Ammon's horn (tissue), 1 donor: ENCODE measurements around the gene KLK3.
"Not testable (repeated sequence)": the region's sequence is repeated elsewhere in the genome, so short reads cannot be mapped to it uniquely, and the experiment has no call there.

ENCODE experiments used
- DNase-seq: peaks from one replicate; pipeline ENCODE4 v3.0.0-alpha.2; 2016; ENCODE audit warnings: low spot score

KLK3 gene

GRCh38 chr19:50854636-50855410 is at the start of gene KLK3:
KLK3 (plus strand) TSS chr19:50854915; CDS start chr19:50854956, 41 bp downstream.
- DNase-seq = no peak

GRCh38 chr19:50808856-50809255 is 45.9 kb upstream of the KLK3 start:
- DNase-seq = no peak

- not testable (repeated sequence) for DNase-seq
Observed at GRCh38 chr19:50811622-50812238, 43.0 kb upstream of the KLK3 start.

GRCh38 chr19:50812474-50812873 is 42.2 kb upstream of the KLK3 start:
- DNase-seq = no peak

GRCh38 chr19:50814883-50815282 is 39.8 kb upstream of the KLK3 start:
- no peak for DNase-seq

GRCh38 chr19:50815439-50815838 is 39.3 kb upstream of the KLK3 start:
- DNase-seq = no peak

- no peak for DNase-seq
Observed at GRCh38 chr19:50817941-50818858, 36.5 kb upstream of the KLK3 start.

- no peak for DNase-seq
Observed at GRCh38 chr19:50818859-50819472, 35.7 kb upstream of the KLK3 start.

- DNase-seq = no peak
Observed at GRCh38 chr19:50819636-50820035, 35.1 kb upstream of the KLK3 start.

- no peak for DNase-seq
Observed at GRCh38 chr19:50820086-50820485, 34.6 kb upstream of the KLK3 start.

GRCh38 chr19:50820549-50821247 is 34.0 kb upstream of the KLK3 start:
- DNase-seq = no peak

GRCh38 chr19:50821248-50821612 is 33.5 kb upstream of the KLK3 start:
- DNase-seq = no peak

- DNase-seq = no peak
Observed at GRCh38 chr19:50821622-50822021, 33.1 kb upstream of the KLK3 start.

- DNase-seq = no peak
Observed at GRCh38 chr19:50822661-50823208, 32.0 kb upstream of the KLK3 start.

- no peak for DNase-seq
Observed at GRCh38 chr19:50823389-50824042, 31.2 kb upstream of the KLK3 start, which contains the start of gene KLK1. KLK1 (minus strand) TSS chr19:50823787; CDS start chr19:50823748, 39 bp downstream.

- DNase-seq = no peak
Observed at GRCh38 chr19:50826492-50827240, 28.0 kb upstream of the KLK3 start.

- no peak for DNase-seq
Observed at GRCh38 chr19:50827476-50827875, 27.2 kb upstream of the KLK3 start.

- no peak for DNase-seq
Observed at GRCh38 chr19:50829801-50830200, 24.9 kb upstream of the KLK3 start.

- no peak for DNase-seq
Observed at GRCh38 chr19:50830266-50831025, 24.3 kb upstream of the KLK3 start.
